Measurements from ENCODE around the gene MVB12B. TPM values are rescaled to one million over a fixed set of nuclear protein-coding genes. Genes with fewer than 3 reads are reported as not detected.

The MVB12B gene
- total RNA-seq, 1 donor from 2014 or later: 47.8 TPM

GRCh38 chr9:126383406-126384046 is 56.9 kb downstream of the MVB12B start:
- Histone ChIP-seq H3K4me1 (peaks cover 14% of the 10 kb centered on the region), H3K9me3 (no peaks in the 10 kb centered on the region), H3K36me3 (peaks cover 15% of the 10 kb centered on the region), H3K27me3 (ENCODE audit: low read depth) (no peaks in the 10 kb centered on the region), H3K4me3 (no peak overlapping the region), H3K27ac (no peak overlapping the region)
- ATAC-seq: no peak
- TF ChIP-seq CTCF (IDR thresholded peaks at IDR 0.05): no peak
- intact Hi-C loops (cut with DNase I): no loop called here
- DNase-seq: no peak

- DNase-seq: no peak
- Histone ChIP-seq H3K9me3 (no peaks in the 10 kb centered on the region), H3K36me3 (peaks cover 15% of the 10 kb centered on the region), H3K4me3 (no peak overlapping the region), H3K27ac (no peak overlapping the region), H3K27me3 (ENCODE audit: low read depth) (no peaks in the 10 kb centered on the region), H3K4me1 (peaks cover 28% of the 10 kb centered on the region)
- ATAC-seq: no peak
- no peak for TF ChIP-seq CTCF (IDR thresholded peaks at IDR 0.05)
- intact Hi-C loops (cut with DNase I): no loop called here
These were observed 58.3 kb downstream of the MVB12B start for GRCh38 chr9:126384926-126385325.

GRCh38 chr9:126386088-126386487 is 59.5 kb downstream of the MVB12B start:
- no peak for DNase-seq
- no peak overlapping the region for H3K4me3 ChIP-seq
- H3K36me3 ChIP-seq: peaks cover 15% of the 10 kb centered on the region
- TF ChIP-seq CTCF (IDR thresholded peaks at IDR 0.05): no peak
- no peaks in the 10 kb centered on the region for H3K9me3 ChIP-seq
- H3K27ac ChIP-seq: peak overlapping the region; percentile 13
- peaks cover 38% of the 10 kb centered on the region for H3K4me1 ChIP-seq
- intact Hi-C loops (cut with DNase I): no loop called here
- ATAC-seq: peak; percentile 51 to 53
- no peaks in the 10 kb centered on the region for H3K27me3 ChIP-seq (ENCODE audit: low read depth)

- Histone ChIP-seq H3K36me3 (peaks cover 15% of the 10 kb centered on the region), H3K9me3 (no peaks in the 10 kb centered on the region), H3K27ac (no peak overlapping the region), H3K4me3 (no peak overlapping the region), H3K4me1 (peaks cover 45% of the 10 kb centered on the region), H3K27me3 (ENCODE audit: low read depth) (no peaks in the 10 kb centered on the region)
- DNase-seq (no peak), ATAC-seq (no peak)
- TF ChIP-seq CTCF (IDR thresholded peaks at IDR 0.05): no peak
- intact Hi-C loops (cut with DNase I): no loop called here
These were observed 60.1 kb downstream of the MVB12B start for GRCh38 chr9:126386776-126387175.

- no peak for TF ChIP-seq CTCF (IDR thresholded peaks at IDR 0.05)
- H3K36me3 ChIP-seq: peaks cover 31% of the 10 kb centered on the region
- H3K4me3 ChIP-seq: no peak overlapping the region
- no peaks in the 10 kb centered on the region for H3K27me3 ChIP-seq (ENCODE audit: low read depth)
- intact Hi-C loops (cut with DNase I): no loop called here
- H3K27ac ChIP-seq: peak overlapping the region; percentile 68
- H3K4me1 ChIP-seq: peaks cover 68% of the 10 kb centered on the region
- ATAC-seq: no peak
- DNase-seq: no peak
- no peaks in the 10 kb centered on the region for H3K9me3 ChIP-seq
These were observed 62.5 kb downstream of the MVB12B start for GRCh38 chr9:126388964-126389708.
